IMR-90 (cell line): ENCODE results near the gene CFAP210.

Source experiments
- CEBPB ChIP-seq: IDR thresholded peaks from 2 replicates; pipeline ENCODE4 v1.6.1; 2012; ENCODE audit warnings: low read depth, low read length, improper control_type of control experiment
- FOS ChIP-seq: fragments of 150-350 bp; IDR thresholded peaks from 2 replicates; pipeline ENCODE4 v1.6.1; 2016; ENCODE audit warnings: low read depth, low read length
- MAFK ChIP-seq: IDR thresholded peaks from 2 replicates; pipeline ENCODE4 v1.6.1; 2012; ENCODE audit warnings: low read depth, low read length, improper control_type of control experiment
- MXI1 ChIP-seq: IDR thresholded peaks from 2 replicates; pipeline ENCODE4 v1.6.1; 2012; ENCODE audit warnings: low read depth, mild to moderate bottlenecking, low read length, moderate library complexity, borderline replicate concordance
- POLR2A ChIP-seq: IDR thresholded peaks from 2 replicates; pipeline ENCODE4 v1.6.1; 2012; ENCODE audit warnings: mild to moderate bottlenecking, low read depth, low read length
- TF ChIP-seq, protein P1 (sequence below): conservative IDR thresholded peaks from 2 replicates; pipeline ENCODE4 v1.5.1; 2012; ENCODE audit warnings: mild to moderate bottlenecking, low read depth, low read length, improper control_type of control experiment
- TF ChIP-seq, protein P2 (sequence below): fragments of 150-350 bp; IDR thresholded peaks from 2 replicates; pipeline ENCODE4 v1.6.1; 2016; ENCODE audit warnings: low read depth, mild to moderate bottlenecking, low read length, moderate library complexity, borderline replicate concordance

DNA sequence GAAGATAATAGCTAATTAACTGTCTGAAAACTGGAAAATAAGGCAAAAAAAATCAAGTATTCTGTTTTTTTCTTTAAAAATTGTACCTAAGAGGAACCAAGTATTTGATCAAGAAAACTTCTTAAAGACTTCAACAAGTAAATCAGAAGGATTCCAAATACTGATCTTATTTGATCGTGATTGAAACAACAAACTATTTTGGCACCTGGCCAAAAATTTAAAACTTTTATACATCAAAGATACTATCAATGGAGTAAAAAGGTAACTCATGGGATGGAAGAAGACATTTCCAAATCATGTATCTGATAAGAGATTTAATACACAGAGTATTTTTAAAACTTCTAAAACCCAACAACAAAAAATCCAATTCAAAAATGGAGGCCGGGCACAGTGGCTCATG, 46.7 kb downstream of the CFAP210 start:
- TF ChIP-seq MXI1 (no peak), POLR2A (no peak), MAFK (no peak), FOS (no peak), CEBPB (no peak)
- TF ChIP-seq, protein P1, sequence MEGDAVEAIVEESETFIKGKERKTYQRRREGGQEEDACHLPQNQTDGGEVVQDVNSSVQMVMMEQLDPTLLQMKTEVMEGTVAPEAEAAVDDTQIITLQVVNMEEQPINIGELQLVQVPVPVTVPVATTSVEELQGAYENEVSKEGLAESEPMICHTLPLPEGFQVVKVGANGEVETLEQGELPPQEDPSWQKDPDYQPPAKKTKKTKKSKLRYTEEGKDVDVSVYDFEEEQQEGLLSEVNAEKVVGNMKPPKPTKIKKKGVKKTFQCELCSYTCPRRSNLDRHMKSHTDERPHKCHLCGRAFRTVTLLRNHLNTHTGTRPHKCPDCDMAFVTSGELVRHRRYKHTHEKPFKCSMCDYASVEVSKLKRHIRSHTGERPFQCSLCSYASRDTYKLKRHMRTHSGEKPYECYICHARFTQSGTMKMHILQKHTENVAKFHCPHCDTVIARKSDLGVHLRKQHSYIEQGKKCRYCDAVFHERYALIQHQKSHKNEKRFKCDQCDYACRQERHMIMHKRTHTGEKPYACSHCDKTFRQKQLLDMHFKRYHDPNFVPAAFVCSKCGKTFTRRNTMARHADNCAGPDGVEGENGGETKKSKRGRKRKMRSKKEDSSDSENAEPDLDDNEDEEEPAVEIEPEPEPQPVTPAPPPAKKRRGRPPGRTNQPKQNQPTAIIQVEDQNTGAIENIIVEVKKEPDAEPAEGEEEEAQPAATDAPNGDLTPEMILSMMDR, result no peak
- TF ChIP-seq, protein P2, sequence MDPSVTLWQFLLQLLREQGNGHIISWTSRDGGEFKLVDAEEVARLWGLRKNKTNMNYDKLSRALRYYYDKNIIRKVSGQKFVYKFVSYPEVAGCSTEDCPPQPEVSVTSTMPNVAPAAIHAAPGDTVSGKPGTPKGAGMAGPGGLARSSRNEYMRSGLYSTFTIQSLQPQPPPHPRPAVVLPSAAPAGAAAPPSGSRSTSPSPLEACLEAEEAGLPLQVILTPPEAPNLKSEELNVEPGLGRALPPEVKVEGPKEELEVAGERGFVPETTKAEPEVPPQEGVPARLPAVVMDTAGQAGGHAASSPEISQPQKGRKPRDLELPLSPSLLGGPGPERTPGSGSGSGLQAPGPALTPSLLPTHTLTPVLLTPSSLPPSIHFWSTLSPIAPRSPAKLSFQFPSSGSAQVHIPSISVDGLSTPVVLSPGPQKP, result no peak
